ENCODE data around the gene LMBR1L.
A peak's percentile ranks its signal among the peaks of the same experiment; 100 is the strongest.

The LMBR1L gene

DNA sequence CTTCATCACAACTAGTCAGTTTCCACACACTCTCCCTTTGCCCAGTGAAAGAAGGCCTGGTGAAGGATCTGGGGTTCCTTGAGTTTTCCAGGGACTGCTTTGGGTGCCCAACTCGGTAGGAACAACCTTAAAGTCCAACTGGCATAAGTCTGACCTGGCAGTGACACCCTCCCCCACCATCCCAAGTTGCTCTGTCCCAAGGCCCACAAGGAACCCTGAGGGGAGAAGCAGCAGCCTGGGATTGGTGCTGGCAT, 51.7 kb downstream of the LMBR1L start:
- no peak for DNase-seq (ENCODE audit: low read depth)
- TF ChIP-seq, protein P1, sequence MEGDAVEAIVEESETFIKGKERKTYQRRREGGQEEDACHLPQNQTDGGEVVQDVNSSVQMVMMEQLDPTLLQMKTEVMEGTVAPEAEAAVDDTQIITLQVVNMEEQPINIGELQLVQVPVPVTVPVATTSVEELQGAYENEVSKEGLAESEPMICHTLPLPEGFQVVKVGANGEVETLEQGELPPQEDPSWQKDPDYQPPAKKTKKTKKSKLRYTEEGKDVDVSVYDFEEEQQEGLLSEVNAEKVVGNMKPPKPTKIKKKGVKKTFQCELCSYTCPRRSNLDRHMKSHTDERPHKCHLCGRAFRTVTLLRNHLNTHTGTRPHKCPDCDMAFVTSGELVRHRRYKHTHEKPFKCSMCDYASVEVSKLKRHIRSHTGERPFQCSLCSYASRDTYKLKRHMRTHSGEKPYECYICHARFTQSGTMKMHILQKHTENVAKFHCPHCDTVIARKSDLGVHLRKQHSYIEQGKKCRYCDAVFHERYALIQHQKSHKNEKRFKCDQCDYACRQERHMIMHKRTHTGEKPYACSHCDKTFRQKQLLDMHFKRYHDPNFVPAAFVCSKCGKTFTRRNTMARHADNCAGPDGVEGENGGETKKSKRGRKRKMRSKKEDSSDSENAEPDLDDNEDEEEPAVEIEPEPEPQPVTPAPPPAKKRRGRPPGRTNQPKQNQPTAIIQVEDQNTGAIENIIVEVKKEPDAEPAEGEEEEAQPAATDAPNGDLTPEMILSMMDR (conservative IDR thresholded peaks at IDR 0.05; ENCODE audit: low read length), result no peak
- peak overlapping the region; percentile 90 for H3K4me3 ChIP-seq (ENCODE audit: low read length)

DNA sequence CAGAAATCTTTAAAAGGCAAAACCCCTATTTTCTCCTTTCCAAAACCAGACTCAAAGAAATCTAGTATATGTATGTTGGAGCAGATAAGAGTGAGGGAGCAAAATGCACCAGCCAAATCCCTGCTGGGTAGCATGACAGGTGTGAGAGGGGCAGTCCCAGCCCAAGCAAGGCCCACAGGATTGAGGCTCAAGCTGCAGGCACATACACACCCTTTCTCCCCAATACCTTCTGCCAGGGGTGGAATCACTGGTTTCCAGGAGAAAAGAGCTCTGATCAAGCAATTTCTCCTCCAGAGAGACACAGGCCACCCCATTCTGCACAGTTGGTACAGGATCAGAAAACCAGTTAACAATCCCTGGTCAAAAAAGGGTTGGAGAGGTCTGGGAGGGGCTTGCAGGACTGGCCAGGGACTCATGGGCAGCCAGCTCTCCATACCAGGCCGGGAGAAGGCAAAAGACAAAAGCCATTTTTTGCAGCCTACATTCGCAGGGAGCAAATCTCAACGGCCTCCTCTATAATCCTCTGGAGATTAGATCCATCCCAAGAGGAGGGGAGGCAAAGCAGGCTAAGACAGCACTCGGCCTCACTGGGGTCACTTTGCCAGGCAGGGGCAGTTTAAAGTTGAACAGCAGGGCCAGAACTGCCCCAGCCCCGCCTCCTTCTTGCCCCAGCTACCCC, 52.1 kb downstream of the LMBR1L start:
- H3K4me3 ChIP-seq (ENCODE audit: low read length), result peak overlapping the region; percentile 90
- TF ChIP-seq, protein P1 (conservative IDR thresholded peaks at IDR 0.05; ENCODE audit: low read length), result no peak
- no peak for DNase-seq (ENCODE audit: low read depth)

DNA sequence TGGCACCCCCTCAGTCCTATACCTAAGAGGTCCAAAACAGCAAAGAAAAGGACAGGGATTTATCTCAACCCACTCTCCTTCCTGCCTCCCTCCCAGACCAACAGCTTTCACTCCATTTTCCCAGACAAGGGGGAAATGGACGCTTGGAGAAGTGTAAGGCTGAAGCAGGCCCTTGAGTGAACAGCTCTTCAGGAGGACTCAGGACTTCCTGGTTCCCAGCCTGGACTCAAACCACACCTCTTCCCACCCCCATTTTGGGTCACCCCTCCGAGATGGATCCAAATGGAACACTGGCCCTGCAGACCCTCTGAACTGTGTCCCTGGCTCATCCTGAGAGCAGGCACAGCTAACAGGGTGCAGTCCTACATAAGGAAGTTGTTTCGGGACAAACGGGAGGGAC, 52.8 kb downstream of the LMBR1L start:
- TF ChIP-seq, protein P1 (conservative IDR thresholded peaks at IDR 0.05; ENCODE audit: low read length), result no peak
- DNase-seq (ENCODE audit: low read depth), result no peak
- peak overlapping the region; percentile 90 for H3K4me3 ChIP-seq (ENCODE audit: low read length)

DNA sequence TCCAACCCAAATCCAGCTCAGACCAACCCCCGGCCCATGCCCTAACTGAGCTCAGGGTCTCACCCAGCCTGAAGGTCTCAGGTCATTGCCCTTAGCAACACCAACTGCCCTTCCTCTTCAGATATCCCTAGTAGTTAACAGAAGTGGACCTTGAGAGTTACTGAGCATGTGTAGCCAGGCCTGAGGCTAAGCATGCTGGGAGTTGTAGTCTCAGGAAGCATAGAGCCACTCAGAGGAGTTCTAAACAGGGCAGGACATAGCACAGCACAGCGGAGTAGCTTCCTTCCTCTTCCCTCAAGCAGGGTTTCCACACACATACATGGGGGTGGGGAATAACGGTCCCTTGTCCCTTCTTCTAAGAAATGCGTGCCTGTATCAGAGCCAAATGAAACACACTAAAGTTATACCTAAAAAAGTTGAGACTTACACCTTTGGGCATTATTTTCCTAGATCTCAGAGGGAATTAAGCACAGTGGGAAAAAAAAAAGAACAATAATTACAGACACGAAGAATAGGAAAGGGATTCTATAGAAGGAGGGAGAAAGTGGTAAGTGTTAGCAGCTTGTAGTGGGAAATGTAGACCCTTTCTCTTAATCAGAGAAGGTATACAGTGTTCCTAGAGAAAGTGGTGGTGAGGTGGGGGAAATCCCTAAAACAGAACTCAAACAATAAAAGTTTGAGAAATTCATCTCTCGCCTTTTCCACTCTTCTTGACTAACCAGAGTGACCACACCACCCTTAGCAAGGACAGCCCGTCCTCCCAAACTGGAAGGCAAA, 54.5 kb downstream of the LMBR1L start:
- TF ChIP-seq, protein P1 (conservative IDR thresholded peaks at IDR 0.05; ENCODE audit: low read length), result no peak
- peak overlapping the region; percentile 90 for H3K4me3 ChIP-seq (ENCODE audit: low read length)
- peak; percentile 82 for DNase-seq (ENCODE audit: low read depth)

DNA sequence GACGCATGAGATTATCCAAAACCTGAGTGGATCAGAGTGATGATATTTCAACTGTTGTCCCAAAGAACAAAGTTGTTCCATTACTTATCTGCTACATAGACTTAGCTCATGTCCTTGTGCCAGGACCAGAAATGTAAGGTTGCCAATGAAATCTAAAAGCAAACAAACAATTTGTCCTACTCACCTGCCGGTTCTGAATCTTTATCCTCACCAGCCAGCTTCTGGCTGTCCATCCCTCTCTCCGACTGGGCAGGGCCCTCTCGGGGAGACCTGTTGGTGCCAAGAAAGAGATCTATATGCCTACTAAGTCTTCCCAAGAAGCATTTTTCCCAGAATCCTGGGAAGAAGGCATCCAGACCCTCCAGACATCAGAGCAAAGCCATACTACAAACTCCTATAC, 55.6 kb downstream of the LMBR1L start:
- TF ChIP-seq, protein P1 (conservative IDR thresholded peaks at IDR 0.05; ENCODE audit: low read length), result no peak

DNA sequence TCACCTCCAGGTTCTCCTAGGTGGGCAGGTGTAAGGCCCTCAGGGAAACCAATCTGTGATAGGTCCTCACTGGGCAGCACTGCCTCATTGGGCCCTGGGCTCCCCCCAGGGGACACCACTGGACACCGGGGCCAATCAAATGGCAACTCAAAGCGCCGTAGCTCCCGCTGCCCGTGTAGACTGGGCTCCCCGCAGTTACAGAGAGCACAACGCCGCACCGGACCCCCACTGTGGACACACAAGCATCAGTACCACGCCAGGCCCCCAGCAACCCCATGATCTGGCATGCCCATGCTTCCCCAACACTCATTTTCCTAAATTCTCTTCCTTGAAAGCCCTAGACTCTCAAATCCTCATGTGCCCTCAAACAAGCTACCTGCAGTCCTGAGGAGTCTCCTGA, 56.1 kb downstream of the LMBR1L start:
- no peak for DNase-seq (ENCODE audit: low read depth)
- TF ChIP-seq, protein P1 (conservative IDR thresholded peaks at IDR 0.05; ENCODE audit: low read length), result no peak
- no peak overlapping the region for H3K4me3 ChIP-seq (ENCODE audit: low read length)

More for the DNA sequence above, 55.6 kb downstream of the LMBR1L start:
- no peak for DNase-seq (ENCODE audit: low read depth)
- H3K4me3 ChIP-seq (ENCODE audit: low read length), result no peak overlapping the region

DNA sequence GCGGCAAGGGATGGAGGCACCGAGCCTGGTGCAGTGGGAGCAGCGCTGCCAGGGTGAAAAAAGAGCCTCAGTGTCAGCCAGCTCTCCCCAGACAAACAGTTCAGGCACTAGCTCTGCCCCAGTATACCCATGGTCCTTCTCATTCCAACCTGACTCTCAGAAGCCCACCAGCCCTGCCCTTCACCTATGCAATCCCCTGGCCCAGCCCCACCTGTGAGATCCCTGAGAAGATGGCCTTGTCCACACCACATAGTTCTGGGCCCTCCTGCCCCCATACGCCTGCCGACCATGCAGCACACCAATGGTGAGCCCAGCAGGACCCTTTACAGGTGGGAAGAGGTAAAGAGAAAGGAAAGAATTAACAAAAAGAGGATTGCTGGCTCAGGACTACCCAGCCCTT, 56.6 kb downstream of the LMBR1L start:
- DNase-seq (ENCODE audit: low read depth), result no peak
- H3K4me3 ChIP-seq (ENCODE audit: low read length), result no peak overlapping the region

More for the DNA sequence above, 56.6 kb downstream of the LMBR1L start:
- TF ChIP-seq, protein P1 (conservative IDR thresholded peaks at IDR 0.05; ENCODE audit: low read length), result no peak

Measured in AG10803 (cell line).